PC-3 (cell line): ENCODE data around the gene ACSM6. TPM values are rescaled to one million over a fixed set of nuclear protein-coding genes. Genes with fewer than 3 reads are reported as not detected.
"Not testable (repeated sequence)": the region's sequence is repeated elsewhere in the genome, so short reads cannot be mapped to it uniquely, and the experiment has no call there.

Source experiments
- ATAC-seq: fragments of 200-7000 bp; cut with Tn5 transposase; 2 replicates; pipeline ENCODE4 v1.9.1; 2020; ENCODE audit warnings: mild to moderate bottlenecking, moderate library complexity
- BruUV-seq: library from RNA; stranded (reverse); fragments of 400-500 nt; replicated peaks from 2 replicates; lab custom pipeline; 2021; lab: Mats Ljungman, UMichigan
- CTCF ChIA-PET: fragments of 300-600 bp; sonication (Branson Sonifier 250); formaldehyde crosslinking; loops from one replicate; lab custom pipeline; 2022; ENCODE audit warnings: antibody characterized with exemption; lab: Charles Lee
- POLR2A ChIA-PET: fragments of 300-600 bp; sonication (Branson Sonifier 250); formaldehyde crosslinking; loops from one replicate; lab custom pipeline; 2022; ENCODE audit warnings: antibody characterized with exemption; ENCODE audit not compliant: unreplicated experiment; lab: Charles Lee
- DNase-seq: peaks from one replicate; pipeline ENCODE4 v3.0.0-alpha.2; 2015
- H2AFZ ChIP-seq: fragments of 300-600 bp; sonication (generic); 2 replicates; pipeline ENCODE4 v1.6.0; 2016; ENCODE audit warnings: antibody characterized with exemption, low read length
- H3F3A ChIP-seq: fragments of 300-600 bp; sonication (generic); one replicate; pipeline ENCODE4 v1.6.0; 2017; ENCODE audit warnings: antibody characterized with exemption, low read length, control low read depth, mild to moderate bottlenecking; ENCODE audit not compliant: unreplicated experiment
- H3K27ac ChIP-seq: fragments of 300-600 bp; sonication (generic); 2 replicates; pipeline ENCODE4 v1.5.1; 2016; ENCODE audit warnings: mild to moderate bottlenecking, low read length
- H3K27me3 ChIP-seq: fragments of 300-600 bp; sonication (generic); 2 replicates; pipeline ENCODE4 v1.6.1; 2016; ENCODE audit warnings: low read length, mixed read lengths
- H3K36me3 ChIP-seq: fragments of 300-600 bp; sonication (generic); 2 replicates; pipeline ENCODE4 v1.6.1; 2016; ENCODE audit warnings: low read depth, mixed run types, low read length, mixed read lengths
- H3K4me1 ChIP-seq: fragments of 300-600 bp; sonication (generic); 2 replicates; pipeline ENCODE4 v1.5.1; 2016; ENCODE audit warnings: low read length; ENCODE audit not compliant: insufficient read depth
- H3K4me2 ChIP-seq: fragments of 300-600 bp; sonication (generic); 2 replicates; pipeline ENCODE4 v1.6.0; 2016; ENCODE audit warnings: low read length
- H3K4me3 ChIP-seq: fragments of 300-600 bp; sonication (generic); 2 replicates; pipeline ENCODE4 v1.5.1; 2016; ENCODE audit warnings: mild to moderate bottlenecking, low read length, mixed read lengths
- H3K79me2 ChIP-seq: fragments of 300-600 bp; sonication (generic); 2 replicates; pipeline ENCODE4 v1.6.1; 2017; ENCODE audit warnings: low read length, mixed read lengths
- H3K9ac ChIP-seq: fragments of 300-600 bp; sonication (generic); 2 replicates; pipeline ENCODE4 v1.6.0; 2016; ENCODE audit warnings: mild to moderate bottlenecking, low read length
- H3K9me2 ChIP-seq: fragments of 300-600 bp; sonication (generic); replicated peaks from 2 replicates; pipeline ENCODE4 v1.6.1; 2016; ENCODE audit warnings: mixed run types, low read length, mixed read lengths
- H3K9me3 ChIP-seq: fragments of 300-600 bp; sonication (generic); 2 replicates; pipeline ENCODE4 v1.6.1; 2016; ENCODE audit warnings: low read length, mixed read lengths
- H4K20me1 ChIP-seq: fragments of 300-600 bp; sonication (generic); 2 replicates; pipeline ENCODE4 v1.6.1; 2016; ENCODE audit warnings: low read length, mixed read lengths
- EZH2 ChIP-seq: fragments of 300-600 bp; sonication (generic); IDR thresholded peaks from one replicate; pipeline ENCODE4 v1.6.1; 2017; ENCODE audit warnings: antibody characterized with exemption, mild to moderate bottlenecking, low read length; ENCODE audit not compliant: unreplicated experiment
- EZH2phosphoT487 ChIP-seq: fragments of 300-600 bp; sonication (generic); IDR thresholded peaks from 2 replicates; pipeline ENCODE4 v1.6.1; 2018; ENCODE audit warnings: mild to moderate bottlenecking, antibody characterized with exemption, low read length, borderline replicate concordance
- intact Hi-C: fragments of 100-400 bp; cut with micrococcal nuclease; formaldehyde crosslinking; loops from 2 replicates; pipeline ENCODE4 v1.9.0; 2023
- total RNA-seq: library from RNA; depleted of rRNA; stranded (reverse); fragments of >200 nt; gene quantifications from 2 replicates; pipeline ENCODE4 v1.2.3, GENCODE V29; 2014
- TF ChIP-seq, protein P1 (sequence below): fragments of 300-600 bp; sonication (generic); conservative IDR thresholded peaks from 2 replicates; pipeline ENCODE4 v1.5.1; 2017; ENCODE audit warnings: antibody characterized with exemption, low read depth, mild to moderate bottlenecking, low read length

ACSM6 gene
- total RNA-seq, 1 experiment from 2014 or later = not detected

DNA sequence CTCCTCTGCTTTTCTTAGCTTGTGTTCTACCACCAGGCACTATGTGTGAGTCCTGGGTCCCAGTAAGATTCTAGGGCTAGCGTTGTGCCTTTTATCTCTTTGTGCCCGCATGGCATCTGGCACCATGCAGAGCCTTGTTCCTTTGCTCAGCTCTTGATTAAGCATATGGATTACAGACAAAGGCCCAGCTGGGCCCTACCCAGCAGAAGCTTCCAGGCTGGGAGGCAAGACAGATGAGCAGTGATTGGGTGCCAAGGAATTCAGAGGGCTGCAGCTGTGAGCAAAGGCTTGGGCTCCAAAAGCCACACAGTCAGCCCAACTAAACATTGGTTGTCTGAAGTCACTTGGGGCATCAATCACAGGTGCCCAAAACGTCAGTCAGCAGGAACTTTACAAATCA, 2.0 kb downstream of the ACSM6 start:
- POLR2A ChIA-PET = no interaction called here
- H4K20me1 ChIP-seq = no peaks in the 10 kb centered on the region
- TF ChIP-seq EZH2 (no peak), EZH2phosphoT487 (no peak)
- TF ChIP-seq, protein P1, sequence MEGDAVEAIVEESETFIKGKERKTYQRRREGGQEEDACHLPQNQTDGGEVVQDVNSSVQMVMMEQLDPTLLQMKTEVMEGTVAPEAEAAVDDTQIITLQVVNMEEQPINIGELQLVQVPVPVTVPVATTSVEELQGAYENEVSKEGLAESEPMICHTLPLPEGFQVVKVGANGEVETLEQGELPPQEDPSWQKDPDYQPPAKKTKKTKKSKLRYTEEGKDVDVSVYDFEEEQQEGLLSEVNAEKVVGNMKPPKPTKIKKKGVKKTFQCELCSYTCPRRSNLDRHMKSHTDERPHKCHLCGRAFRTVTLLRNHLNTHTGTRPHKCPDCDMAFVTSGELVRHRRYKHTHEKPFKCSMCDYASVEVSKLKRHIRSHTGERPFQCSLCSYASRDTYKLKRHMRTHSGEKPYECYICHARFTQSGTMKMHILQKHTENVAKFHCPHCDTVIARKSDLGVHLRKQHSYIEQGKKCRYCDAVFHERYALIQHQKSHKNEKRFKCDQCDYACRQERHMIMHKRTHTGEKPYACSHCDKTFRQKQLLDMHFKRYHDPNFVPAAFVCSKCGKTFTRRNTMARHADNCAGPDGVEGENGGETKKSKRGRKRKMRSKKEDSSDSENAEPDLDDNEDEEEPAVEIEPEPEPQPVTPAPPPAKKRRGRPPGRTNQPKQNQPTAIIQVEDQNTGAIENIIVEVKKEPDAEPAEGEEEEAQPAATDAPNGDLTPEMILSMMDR = no peak
- intact Hi-C loops = no loop called here
- H3F3A ChIP-seq = no peaks in the 10 kb centered on the region
- no peaks in the 10 kb centered on the region for H3K9me3 ChIP-seq
- H3K9me2 ChIP-seq = no peaks in the 10 kb centered on the region
- H3K27me3 ChIP-seq = no peaks in the 10 kb centered on the region
- H2AFZ ChIP-seq = no peak overlapping the region
- H3K4me3 ChIP-seq = no peak overlapping the region
- no peak overlapping the region for H3K4me2 ChIP-seq
- BruUV-seq = no TSS peak
- no peak for ATAC-seq
- H3K27ac ChIP-seq = no peak overlapping the region
- no peak for DNase-seq
- H3K36me3 ChIP-seq = no peaks in the 10 kb centered on the region
- CTCF ChIA-PET = no interaction called here
- H3K9ac ChIP-seq = no peak overlapping the region
- H3K4me1 ChIP-seq = no peaks in the 10 kb centered on the region
- no peaks in the 10 kb centered on the region for H3K79me2 ChIP-seq

DNA sequence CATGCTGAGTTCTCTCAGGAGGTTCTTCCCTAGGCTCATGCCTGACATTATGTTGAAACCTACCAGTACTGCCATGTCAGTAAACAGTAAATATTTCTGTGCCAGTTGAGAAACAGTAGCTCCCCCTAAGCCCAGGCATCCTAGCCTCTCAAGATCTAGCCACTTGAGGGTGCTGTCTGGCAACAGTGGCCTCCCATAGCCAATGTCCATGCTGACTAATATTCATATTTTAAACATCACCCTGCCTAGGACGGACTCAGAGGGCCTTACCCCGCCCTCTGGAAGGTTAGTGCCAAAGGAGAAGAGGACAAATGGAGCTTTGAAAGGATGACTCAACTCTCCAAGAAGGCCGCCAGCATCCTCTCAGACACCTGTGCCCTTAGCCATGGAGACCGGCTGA, 7.7 kb downstream of the ACSM6 start:
- Histone ChIP-seq H4K20me1 (no peaks in the 10 kb centered on the region), H3K9me2 (no peaks in the 10 kb centered on the region), H3K27ac (no peak overlapping the region), H3K4me1 (no peaks in the 10 kb centered on the region), H3K79me2 (no peaks in the 10 kb centered on the region), H3K27me3 (no peaks in the 10 kb centered on the region), H3K4me2 (no peak overlapping the region), H3K36me3 (no peaks in the 10 kb centered on the region), H2AFZ (no peak overlapping the region), H3K9ac (no peak overlapping the region), H3K9me3 (no peaks in the 10 kb centered on the region), H3F3A (no peaks in the 10 kb centered on the region), H3K4me3 (no peak overlapping the region)
- POLR2A ChIA-PET = no interaction called here
- CTCF ChIA-PET = interaction anchor here (0.5 to 1.4 kb wide), 14 partner anchors 32 to 396 kb away, joined by 3 to 35 read pairs (median 4); no protein-coding TSS in a partner anchor
- ATAC-seq = peak; percentile 100
- no TSS peak for BruUV-seq
- no peak for TF ChIP-seq EZH2phosphoT487
- TF ChIP-seq, protein P1 = peak; percentile 88
- intact Hi-C loops = loop anchor here (1.0 kb wide), 2 partner anchors 42 to 162 kb away; no protein-coding TSS in a partner anchor
- peak; percentile 92 for DNase-seq

DNA sequence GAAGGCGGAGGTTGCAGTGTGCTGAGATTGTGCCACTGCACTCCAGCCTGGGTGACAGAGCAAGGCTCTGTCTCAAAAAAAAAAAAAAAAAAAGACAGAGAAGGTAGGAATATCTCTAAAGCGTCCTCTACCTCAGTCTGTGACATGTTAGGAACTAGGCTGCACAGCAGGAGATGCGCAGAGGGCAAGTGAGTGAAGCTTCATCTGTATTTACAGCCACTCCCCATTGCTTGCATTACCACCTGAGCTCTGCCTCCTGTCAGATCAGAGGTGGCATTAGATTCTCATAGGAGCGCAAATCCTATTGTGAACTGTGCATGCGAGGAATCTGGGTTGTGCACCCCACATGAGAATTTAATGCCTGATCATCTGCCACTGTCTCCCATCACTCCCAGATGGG, 8.8 kb downstream of the ACSM6 start:
- intact Hi-C loops, H3K4me1 ChIP-seq, DNase-seq, H2AFZ ChIP-seq, H4K20me1 ChIP-seq, H3K4me3 ChIP-seq, H3K36me3 ChIP-seq, H3K79me2 ChIP-seq, H3F3A ChIP-seq, H3K27me3 ChIP-seq, H3K27ac ChIP-seq, ATAC-seq, H3K9me2 ChIP-seq, CTCF ChIA-PET, BruUV-seq, POLR2A ChIA-PET, H3K9ac ChIP-seq, H3K4me2 ChIP-seq, H3K9me3 ChIP-seq: not testable (repeated sequence)
